ENCODE results near the gene ACSL1.
"Not testable (repeated sequence)": the region's sequence is repeated elsewhere in the genome, so short reads cannot be mapped to it uniquely, and the experiment has no call there.

Gene ACSL1

DNA sequence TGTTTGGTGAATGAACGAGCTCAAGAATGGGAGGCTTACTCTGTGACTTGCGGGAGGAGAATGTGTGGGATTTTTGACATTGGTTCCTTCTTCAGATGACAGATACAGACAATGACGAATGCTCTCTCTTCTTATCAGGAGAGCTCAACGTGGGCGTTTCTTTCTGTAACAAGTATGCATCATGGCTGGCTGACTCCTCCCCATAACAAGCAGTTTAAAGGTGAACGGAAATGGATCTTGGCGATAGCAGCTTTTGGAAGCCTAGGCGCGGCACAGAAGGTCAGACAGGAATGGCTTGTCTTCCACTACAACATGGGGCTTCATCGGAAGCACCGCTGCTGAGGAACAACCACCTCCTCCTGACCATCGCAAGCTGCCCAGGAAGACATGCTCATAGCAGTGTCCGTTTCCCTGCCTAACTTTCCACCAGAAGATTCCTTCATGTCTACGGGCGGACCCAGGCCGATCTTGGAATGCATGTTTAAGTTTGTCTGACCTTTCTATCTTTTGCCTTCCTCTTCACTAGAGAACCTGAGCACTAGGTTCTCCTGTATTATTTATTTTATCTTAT, 18.3 kb upstream of the ACSL1 start:
- DNase-seq (ENCODE audit: low spot score): no peak

- DNase-seq (ENCODE audit: low spot score): not testable (repeated sequence)
Measured at GRCh38 chr4:184839075-184839399, 13.3 kb upstream of the ACSL1 start.

- no peak for DNase-seq (ENCODE audit: low spot score)
Measured at GRCh38 chr4:184838249-184839074, 12.7 kb upstream of the ACSL1 start.

- DNase-seq (ENCODE audit: low spot score): no peak
Measured at GRCh38 chr4:184836613-184837012, 10.8 kb upstream of the ACSL1 start.

- DNase-seq (ENCODE audit: low spot score): no peak
Measured at GRCh38 chr4:184833046-184833838, 7.5 kb upstream of the ACSL1 start.

- DNase-seq (ENCODE audit: low spot score): no peak
Measured at GRCh38 chr4:184831153-184831552, 5.4 kb upstream of the ACSL1 start.

DNA sequence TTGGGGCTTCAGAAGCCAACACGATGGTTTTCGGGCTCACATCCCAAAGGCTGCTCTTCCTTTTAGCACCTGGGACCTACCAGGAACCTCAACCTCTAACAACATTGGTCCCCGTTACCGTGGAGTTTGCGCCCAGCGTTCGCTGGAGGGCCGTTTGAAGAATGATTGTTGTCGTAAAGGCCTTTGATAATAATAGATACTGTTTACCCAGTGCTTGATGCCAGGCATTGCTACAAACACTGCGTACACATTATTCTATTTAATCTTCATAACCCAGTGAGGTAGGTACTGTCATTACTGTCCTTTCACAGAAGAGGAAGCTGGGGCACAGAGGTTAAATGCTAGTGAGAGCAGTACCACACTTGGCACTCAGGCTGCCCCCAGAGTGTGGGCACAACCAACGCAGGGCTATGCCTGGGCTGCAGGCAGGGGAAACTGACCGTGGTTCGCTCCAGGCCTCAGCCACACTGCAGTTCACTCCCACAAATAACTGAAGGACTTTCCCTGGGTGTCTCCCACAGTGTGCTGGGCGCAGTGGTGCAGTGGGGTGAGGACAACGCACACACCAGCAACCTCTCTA, 1.0 kb upstream of the ACSL1 start:
- DNase-seq (ENCODE audit: low spot score): no peak

DNA sequence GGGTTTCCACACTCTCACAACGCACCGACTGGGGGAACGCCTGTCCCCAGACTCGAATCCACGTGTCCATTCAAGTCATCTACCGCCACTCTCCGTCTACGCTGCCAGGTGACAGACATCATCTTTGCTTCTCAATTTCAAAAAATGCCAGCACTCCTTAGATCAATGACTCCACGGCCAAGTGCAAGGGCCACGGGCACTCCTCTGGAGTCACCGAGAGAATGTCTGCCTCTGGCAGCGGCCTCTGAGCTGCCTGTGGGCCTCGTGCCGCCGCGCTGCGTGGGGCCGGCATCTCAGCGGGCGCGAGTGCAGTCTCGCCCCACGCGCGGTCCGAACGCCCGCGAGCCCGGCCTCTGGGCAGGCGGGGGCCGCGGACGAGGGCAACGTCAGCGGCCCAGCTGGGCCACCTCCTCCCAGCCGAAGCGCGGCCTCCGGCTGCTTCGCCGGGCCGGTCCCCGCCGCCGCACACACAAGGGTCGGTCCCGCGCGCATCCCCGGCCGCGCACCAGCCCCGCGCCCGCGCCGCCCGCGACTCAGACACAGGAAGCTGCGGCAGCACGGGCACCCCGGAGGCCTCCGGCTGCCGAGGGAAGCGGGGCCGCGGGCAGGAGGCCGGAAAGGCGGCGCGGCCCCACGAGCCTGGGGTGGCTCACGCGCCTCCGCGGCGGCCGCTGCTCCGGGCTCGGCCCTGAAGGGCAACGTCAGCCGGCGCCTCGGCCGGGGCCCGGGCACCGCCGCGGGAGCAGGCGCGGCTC, 450 bp downstream of the ACSL1 start:
- DNase-seq (ENCODE audit: low spot score): peak; percentile 79

DNA sequence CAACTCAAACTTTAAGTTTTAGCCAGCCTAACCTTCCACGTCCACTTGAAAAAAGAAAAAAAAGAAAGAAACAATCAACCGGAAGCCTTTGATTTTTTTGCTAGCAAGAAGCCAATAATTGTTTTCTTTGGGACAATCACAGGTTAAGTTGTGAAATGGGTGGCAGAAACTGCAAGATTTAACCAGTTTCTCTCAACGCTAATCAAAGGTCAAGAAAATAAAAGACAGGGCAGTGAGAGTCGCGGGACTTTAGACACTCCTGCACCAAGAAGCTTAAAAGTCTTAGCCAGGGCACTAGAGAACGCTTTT, 1.0 kb downstream of the ACSL1 start:
- no peak for DNase-seq (ENCODE audit: low spot score)

GRCh38 chr4:184824081-184824775, 1.5 kb downstream of the ACSL1 start:
- DNase-seq (ENCODE audit: low spot score): no peak

- no peak for DNase-seq (ENCODE audit: low spot score)
Measured at GRCh38 chr4:184823014-184823413, 2.8 kb downstream of the ACSL1 start.

GRCh38 chr4:184822356-184822755, 3.4 kb downstream of the ACSL1 start:
- DNase-seq (ENCODE audit: low spot score): no peak

DNA sequence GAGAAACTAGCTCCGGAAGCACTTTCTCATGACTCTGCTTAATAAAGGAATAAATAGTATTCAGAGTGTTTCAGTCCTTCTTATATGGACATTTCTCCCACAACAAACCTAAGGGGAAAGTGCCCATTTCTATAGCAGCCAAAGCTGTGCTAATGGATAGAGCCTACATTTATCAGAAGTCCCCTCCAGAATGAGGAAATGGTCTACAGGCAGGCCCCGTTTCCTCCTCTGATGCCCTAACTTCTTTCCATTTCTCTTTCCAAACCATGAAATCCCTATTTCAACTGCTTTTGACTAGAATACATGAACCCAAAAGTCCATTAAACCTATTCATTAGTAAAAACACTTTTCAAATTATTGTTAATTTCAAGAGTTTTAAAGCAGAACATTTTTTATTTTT, 4.5 kb downstream of the ACSL1 start:
- DNase-seq (ENCODE audit: low spot score): no peak

- no peak for DNase-seq (ENCODE audit: low spot score)
Measured at GRCh38 chr4:184819786-184820185, 6.0 kb downstream of the ACSL1 start.

DNA sequence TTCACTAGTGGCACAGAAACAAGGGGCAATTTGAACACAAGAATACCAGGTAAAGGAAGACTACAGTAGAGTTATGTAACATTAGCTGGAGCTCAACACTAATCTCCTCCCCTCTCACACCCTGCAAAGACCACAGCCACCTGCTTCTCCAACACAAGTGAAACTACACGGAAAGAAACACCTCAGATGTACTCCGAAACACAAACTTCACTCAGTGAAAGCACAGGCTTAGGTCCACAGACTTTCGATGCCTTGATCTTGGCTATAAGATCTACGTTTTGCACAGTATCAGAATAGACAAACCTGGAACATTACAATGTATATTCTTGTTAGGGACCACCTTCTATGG, 7.6 kb downstream of the ACSL1 start:
- DNase-seq (ENCODE audit: low spot score): no peak

- no peak for DNase-seq (ENCODE audit: low spot score)
Measured at GRCh38 chr4:184817494-184818215, 8.1 kb downstream of the ACSL1 start.

DNA sequence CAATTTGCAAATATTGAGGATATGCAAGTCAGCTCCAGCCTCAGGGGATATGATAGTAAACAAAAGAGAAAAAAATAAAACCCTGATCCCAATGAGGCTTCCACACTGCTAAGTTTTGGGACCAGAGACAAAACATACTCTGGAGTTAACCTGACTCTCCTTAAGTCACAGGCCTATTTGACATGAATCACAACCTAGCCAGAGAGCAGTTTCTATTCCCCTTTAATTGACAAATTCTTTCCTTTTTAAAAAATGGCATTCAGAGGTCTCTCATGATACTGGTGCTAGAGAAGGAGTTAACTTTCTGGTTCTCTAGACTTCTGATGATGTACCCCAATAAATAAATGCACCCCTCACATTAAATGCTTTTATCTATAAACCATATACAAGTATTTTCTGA, 8.8 kb downstream of the ACSL1 start:
- DNase-seq (ENCODE audit: low spot score): no peak

GRCh38 chr4:184815046-184815877, 10.5 kb downstream of the ACSL1 start:
- DNase-seq (ENCODE audit: low spot score): peak; percentile 77

DNA sequence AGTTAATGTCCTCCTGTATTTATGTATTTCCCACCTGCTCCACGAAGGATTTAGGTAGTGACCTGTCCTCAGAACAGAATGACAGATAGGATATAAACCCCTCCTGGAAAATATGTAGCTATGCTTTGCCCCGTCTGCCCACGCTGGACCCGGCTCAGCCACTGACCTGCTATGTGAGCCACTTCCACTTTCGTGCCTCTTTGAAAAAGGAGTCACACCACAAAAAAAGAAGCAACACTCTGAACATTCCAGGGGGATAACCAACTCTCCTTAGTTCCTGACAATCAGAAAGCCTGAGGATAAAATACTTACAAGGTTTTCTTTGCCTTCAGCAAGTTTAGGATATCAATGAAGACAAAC, 11.1 kb downstream of the ACSL1 start:
- DNase-seq (ENCODE audit: low spot score): peak; percentile 36

GRCh38 chr4:184812651-184813181, 13.1 kb downstream of the ACSL1 start:
- no peak for DNase-seq (ENCODE audit: low spot score)
